Cardiac atrium fibroblast (primary cell): Measurements from ENCODE around the gene ASCC2. TPM values are rescaled to one million over a fixed set of nuclear protein-coding genes. Genes with fewer than 3 reads are reported as not detected.

Experiments
- total RNA-seq: library from RNA; depleted of rRNA; stranded (reverse); fragments of >200 nt; gene quantifications from 2 replicates; pipeline ENCODE4 v1.2.3, GENCODE V29; 2015

ASCC2 gene, protein sequence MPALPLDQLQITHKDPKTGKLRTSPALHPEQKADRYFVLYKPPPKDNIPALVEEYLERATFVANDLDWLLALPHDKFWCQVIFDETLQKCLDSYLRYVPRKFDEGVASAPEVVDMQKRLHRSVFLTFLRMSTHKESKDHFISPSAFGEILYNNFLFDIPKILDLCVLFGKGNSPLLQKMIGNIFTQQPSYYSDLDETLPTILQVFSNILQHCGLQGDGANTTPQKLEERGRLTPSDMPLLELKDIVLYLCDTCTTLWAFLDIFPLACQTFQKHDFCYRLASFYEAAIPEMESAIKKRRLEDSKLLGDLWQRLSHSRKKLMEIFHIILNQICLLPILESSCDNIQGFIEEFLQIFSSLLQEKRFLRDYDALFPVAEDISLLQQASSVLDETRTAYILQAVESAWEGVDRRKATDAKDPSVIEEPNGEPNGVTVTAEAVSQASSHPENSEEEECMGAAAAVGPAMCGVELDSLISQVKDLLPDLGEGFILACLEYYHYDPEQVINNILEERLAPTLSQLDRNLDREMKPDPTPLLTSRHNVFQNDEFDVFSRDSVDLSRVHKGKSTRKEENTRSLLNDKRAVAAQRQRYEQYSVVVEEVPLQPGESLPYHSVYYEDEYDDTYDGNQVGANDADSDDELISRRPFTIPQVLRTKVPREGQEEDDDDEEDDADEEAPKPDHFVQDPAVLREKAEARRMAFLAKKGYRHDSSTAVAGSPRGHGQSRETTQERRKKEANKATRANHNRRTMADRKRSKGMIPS
- total RNA-seq: 17.0 and 18.3 TPM in 2 replicates

DNA sequence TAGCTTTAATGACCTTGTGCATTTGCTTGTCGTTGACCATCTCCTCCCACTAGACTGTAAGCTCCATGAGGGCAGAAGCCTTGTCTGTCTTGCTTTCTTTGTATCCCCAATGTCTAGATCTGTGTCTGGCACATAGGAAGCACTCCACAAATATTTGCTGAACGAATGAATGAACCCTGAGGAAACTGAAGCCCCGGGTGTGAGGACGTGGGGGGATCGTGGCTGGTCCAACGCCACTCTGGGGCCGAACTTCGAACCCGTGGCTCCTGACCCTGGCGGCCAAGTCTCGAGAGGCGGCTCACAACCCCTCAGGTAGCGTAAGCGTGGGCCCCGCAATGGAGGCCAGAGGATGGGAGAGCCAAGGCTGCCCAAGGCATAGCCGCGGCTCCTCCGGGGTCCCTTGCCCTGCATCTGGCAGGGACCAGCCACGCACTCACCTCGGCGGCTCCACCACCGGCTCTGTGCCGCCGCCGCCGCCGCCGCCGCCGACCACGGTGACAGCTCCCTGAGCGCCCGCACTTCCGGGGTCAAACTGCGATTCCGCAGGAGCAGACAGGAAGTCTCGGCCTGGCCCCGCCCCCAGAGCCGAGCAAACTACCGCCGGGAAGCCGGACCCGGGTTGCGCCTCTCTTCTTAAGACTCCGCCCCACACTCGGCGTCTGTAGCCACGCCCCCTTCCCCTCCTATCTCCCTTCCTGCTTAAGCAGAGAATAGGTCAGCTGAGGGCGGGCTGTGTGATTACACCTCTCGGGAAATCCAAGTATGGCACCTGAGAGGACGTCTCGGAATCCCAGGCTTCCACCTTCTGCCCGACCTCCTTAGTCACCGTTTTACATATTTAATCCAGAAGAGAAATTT lies at the start of gene ASCC2:
Gene ASCC2 (minus strand): TSS at position 534 of the 858 bp plus-strand sequence. CDS start 5,949 bp downstream, outside the sequence.

DNA sequence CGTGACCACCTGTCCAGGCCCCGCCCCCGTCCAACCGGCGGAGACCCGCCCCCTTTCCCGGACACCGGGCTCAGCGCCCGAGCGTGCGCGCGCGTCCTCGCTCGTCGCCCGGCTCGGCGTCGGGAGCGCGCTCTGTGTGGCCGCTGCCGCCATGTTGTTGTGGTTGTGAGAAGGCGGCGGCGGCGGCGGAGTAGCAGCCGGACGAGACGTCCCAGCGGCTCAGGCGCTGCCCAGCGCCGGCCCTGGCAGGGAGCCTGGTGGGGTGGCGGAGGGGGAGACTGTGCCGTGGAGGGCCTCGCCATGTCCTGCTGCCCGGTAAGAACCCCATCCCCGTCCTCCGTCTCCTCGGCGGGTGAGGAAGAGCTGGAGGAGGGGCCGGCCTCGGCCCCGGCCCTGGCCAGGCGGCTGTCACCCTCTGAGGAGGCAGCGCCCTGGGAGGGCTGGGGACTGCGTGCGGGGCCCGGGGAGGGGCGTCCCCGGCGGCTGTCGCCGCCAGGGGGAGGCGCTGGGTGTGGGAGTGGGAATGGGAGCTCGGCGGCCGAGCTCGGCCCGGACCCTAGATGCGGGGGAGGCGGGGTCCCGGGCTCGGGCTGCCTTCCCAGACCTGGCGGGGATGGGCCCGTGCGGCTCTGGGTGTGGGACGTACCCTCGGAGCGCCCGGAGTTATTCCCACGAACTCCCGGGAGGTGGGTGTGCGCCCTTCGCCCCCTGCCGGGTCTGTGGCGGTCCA lies 45.1 kb upstream of the ASCC2 start, which contains the start of gene MTMR3:
Gene MTMR3 (plus strand): TSS at position 130 of the 730 bp plus-strand sequence. CDS start 87,886 bp downstream, outside the sequence.

DNA sequence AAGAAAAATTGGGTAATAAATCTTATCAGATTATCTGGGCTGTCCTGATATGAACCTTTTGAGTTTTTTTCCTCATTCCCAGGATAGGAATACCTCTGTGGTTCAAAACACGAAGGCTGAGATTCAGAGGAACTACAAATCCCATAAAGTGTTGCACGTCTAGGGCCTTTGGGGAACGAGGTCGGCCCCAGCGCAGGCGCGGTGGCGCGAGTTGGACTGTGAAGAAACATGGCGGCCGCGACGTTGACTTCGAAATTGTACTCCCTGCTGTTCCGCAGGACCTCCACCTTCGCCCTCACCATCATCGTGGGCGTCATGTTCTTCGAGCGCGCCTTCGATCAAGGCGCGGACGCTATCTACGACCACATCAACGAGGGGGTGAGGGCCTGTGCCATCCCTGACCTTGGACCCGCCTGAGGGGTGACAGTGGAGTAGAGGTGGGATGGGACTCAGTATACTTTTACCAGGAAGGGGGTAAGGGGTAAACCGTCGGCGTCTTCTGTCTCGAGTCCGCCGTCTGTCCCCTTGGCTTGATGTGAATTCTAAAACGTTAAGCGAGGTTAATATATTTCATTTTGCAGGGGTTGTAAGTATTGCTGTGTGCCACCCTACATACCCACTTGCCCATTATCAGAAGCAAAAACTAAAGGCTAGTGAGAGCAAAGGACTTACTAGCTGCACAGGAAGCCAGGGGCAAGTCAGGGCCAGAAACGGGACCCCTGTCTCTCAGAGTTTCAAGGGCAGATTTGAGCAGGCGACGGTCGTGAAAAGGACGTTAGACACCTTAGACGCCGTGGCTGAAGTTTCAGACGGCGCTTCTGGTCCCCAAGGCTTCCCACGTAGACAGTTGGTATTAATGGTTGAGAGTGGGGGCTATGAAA lies 70.7 kb downstream of the ASCC2 start, which contains the start of gene UQCR10:
Gene UQCR10 (plus strand): TSS at position 199 of the 881 bp plus-strand sequence. CDS start 30 bp downstream, at position 229.

DNA sequence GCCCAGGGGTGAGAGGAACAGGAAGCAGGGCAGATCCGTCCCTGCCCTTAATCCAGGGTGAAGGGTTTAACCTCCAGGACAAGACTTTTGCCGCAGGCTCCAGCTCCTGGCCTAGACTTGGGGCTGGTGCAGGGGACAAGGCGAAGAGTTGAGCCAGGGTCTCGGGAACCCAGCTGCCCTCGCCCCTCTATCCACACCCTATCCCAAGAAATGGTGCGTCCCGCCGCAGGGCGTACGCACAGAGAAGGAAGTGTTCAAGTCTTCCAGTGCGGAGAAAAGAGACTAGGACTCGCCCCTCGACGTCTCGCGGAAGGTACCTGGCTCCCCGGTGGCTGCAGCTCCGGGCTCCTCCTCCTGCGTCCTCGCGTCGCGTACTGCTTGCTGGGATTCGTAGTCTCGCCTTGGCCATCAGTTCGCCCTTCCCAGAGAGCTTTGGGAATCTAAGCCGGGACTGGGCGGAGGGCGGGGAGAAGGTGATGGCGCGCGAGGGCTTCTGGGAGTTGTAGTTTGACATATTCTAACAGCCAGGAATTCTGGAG lies 71.4 kb downstream of the ASCC2 start, which contains the start of gene ZMAT5:
Gene ZMAT5 (minus strand): TSS at position 376 of the 539 bp plus-strand sequence. CDS start 18,463 bp downstream, outside the sequence.

Other genes with a start within 250 kb of the ASCC2 start
- 47.5 and 79.4 TPM in 2 replicates for gene NF2, start 234.6 kb downstream of the ASCC2 start, total RNA-seq
- gene CABP7, start 118.3 kb downstream of the ASCC2 start, total RNA-seq: under 0.01 TPM in 1 of 2 replicates, not detected in the other
- gene ZMAT5, start 71.3 kb downstream of the ASCC2 start, total RNA-seq: 26.9 and 28.0 TPM in 2 replicates
- gene UQCR10, start 70.9 kb downstream of the ASCC2 start, total RNA-seq: 40.6 and 79.5 TPM in 2 replicates
- gene MTMR3, start 44.9 kb upstream of the ASCC2 start, total RNA-seq: 18.8 and 19.7 TPM in 2 replicates
- not detected in 2 replicates for gene HORMAD2, start 242.2 kb upstream of the ASCC2 start, total RNA-seq